ENCODE data around the gene RIMBP3B.
"Not testable (repeated sequence)": the region's sequence is repeated elsewhere in the genome, so short reads cannot be mapped to it uniquely, and the experiment has no call there.

DNA sequence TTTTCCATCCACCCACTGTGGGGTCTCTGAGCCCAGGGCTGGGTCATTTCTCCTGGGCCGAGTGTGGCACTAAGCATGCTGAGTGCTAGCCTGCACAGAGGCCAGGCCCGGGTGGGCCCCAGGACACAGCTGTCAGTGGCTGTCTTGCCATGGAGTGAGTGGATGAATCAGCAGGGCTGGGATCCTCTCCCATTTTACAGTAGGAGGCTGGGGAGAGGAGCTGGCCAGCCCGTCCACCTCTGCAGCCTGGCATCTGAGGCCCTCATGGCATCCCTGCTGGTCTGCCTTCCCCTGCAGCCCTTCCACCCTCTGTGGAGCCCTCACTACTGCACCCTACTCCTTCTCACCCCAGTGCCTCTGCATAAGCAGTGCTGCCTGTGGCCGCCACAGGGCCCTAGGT is 21.1 kb upstream of the RIMBP3B start:
- not testable (repeated sequence) for TF ChIP-seq CTCF (IDR thresholded peaks at IDR 0.05; ENCODE audit: insufficient read depth, low read length, poor library complexity, severe bottlenecking); EZH2phosphoT487 (conservative IDR thresholded peaks at IDR 0.05; ENCODE audit: low read length)

Data from SU-DHL-6 (cell line).